GM23338 (cell line): ENCODE data around the gene FZD7. TPM values are rescaled to one million over a fixed set of nuclear protein-coding genes. Genes with fewer than 3 reads are reported as not detected.
A peak's percentile ranks its signal among the peaks of the same experiment; 100 is the strongest.

Experiments
- ATAC-seq: fragments of 200-7000 bp; cut with Tn5 transposase; 3 replicates; pipeline ENCODE4 v1.9.1; 2020
- DNase-seq: peaks from one replicate; pipeline ENCODE4 v3.0.0-alpha.2; 2015; ENCODE audit warnings: low spot score
- H2AFZ ChIP-seq: fragments of 200-600 bp; sonication (generic); 2 replicates; pipeline ENCODE4 v1.8.0; 2016; ENCODE audit warnings: antibody characterized with exemption, mild to moderate bottlenecking, moderate library complexity
- H3F3A ChIP-seq: fragments of 200-600 bp; sonication (generic); replicated peaks from 2 replicates; pipeline ENCODE4 v1.8.0; 2017; ENCODE audit warnings: antibody characterized with exemption, mixed run types, low read depth
- H3K27ac ChIP-seq: fragments of 200-600 bp; sonication (generic); 2 replicates; pipeline ENCODE4 v1.6.1; 2016; ENCODE audit warnings: low read depth
- H3K27me3 ChIP-seq: fragments of 200-600 bp; sonication (generic); 2 replicates; pipeline ENCODE4 v1.8.0; 2016; ENCODE audit warnings: mild to moderate bottlenecking, mixed run types, moderate library complexity; ENCODE audit not compliant: insufficient read depth
- H3K36me3 ChIP-seq: fragments of 200-600 bp; sonication (generic); 2 replicates; pipeline ENCODE4 v1.8.0; 2016; ENCODE audit warnings: mild to moderate bottlenecking; ENCODE audit not compliant: insufficient read depth
- H3K4me1 ChIP-seq: fragments of 200-600 bp; sonication (generic); 2 replicates; pipeline ENCODE4 v1.8.0; 2016; ENCODE audit warnings: mild to moderate bottlenecking, moderate library complexity; ENCODE audit not compliant: insufficient read depth
- H3K4me2 ChIP-seq: fragments of 200-600 bp; sonication (generic); 2 replicates; pipeline ENCODE4 v1.7.1; 2017; ENCODE audit warnings: mixed run types
- H3K4me3 ChIP-seq: fragments of 200-600 bp; sonication (generic); 2 replicates; pipeline ENCODE4 v1.6.1; 2016; ENCODE audit warnings: mixed run types
- H3K79me2 ChIP-seq: fragments of 200-600 bp; sonication (generic); replicated peaks from 2 replicates; pipeline ENCODE4 v1.8.0; 2017; ENCODE audit warnings: mild to moderate bottlenecking; ENCODE audit not compliant: insufficient read depth
- H3K9me2 ChIP-seq: fragments of 200-600 bp; sonication (generic); 2 replicates; pipeline ENCODE4 v1.8.0; 2017; ENCODE audit not compliant: insufficient read depth
- H4K20me1 ChIP-seq: fragments of 200-600 bp; sonication (generic); replicated peaks from 2 replicates; pipeline ENCODE4 v1.8.0; 2017; ENCODE audit warnings: mild to moderate bottlenecking; ENCODE audit not compliant: insufficient read depth
- H3K27ac Mint-ChIP-seq: 2 replicates; pipeline ENCODE4 v1.8.0; 2020; ENCODE audit warnings: inconsistent platforms, mild to moderate bottlenecking, moderate library complexity, mixed read lengths
- H3K27me3 Mint-ChIP-seq: 3 replicates; pipeline ENCODE4 v1.8.0; 2022; ENCODE audit warnings: low read depth, mild to moderate bottlenecking, moderate library complexity, mixed read lengths, inconsistent platforms; ENCODE audit not compliant: insufficient read depth, poor library complexity
- H3K36me3 Mint-ChIP-seq: 3 replicates; pipeline ENCODE4 v1.8.0; 2021; ENCODE audit warnings: low read depth, mild to moderate bottlenecking, inconsistent platforms, moderate library complexity, mixed read lengths
- H3K4me1 Mint-ChIP-seq: 3 replicates; pipeline ENCODE4 v1.8.0; 2020; ENCODE audit warnings: mild to moderate bottlenecking, inconsistent platforms, mixed read lengths
- H3K4me3 Mint-ChIP-seq: 3 replicates; pipeline ENCODE4 v1.8.0; 2021; ENCODE audit warnings: moderate library complexity, mild to moderate bottlenecking, inconsistent platforms, mixed read lengths
- H3K9me3 Mint-ChIP-seq: 3 replicates; pipeline ENCODE4 v1.8.0; 2020; ENCODE audit warnings: moderate library complexity, mild to moderate bottlenecking, inconsistent platforms, mixed read lengths
- CTCF ChIP-seq, 2 experiments: fragments of 200-600 bp in 1 of 2; sonication (generic) in 1 of 2; conservative IDR thresholded peaks; 2 replicates each; pipeline versions ENCODE4 v1.5.1 to v1.6.1; 2016 to 2017; ENCODE audit warnings: antibody characterized with exemption in 2 of 2, low read depth in 2 of 2, mild to moderate bottlenecking in 2 of 2, moderate library complexity in 1 of 2
- EZH2 ChIP-seq: fragments of 200-600 bp; sonication (generic); IDR thresholded peaks from one replicate; pipeline ENCODE4 v1.8.0; 2017; ENCODE audit warnings: antibody characterized with exemption, mild to moderate bottlenecking, low read depth; ENCODE audit not compliant: unreplicated experiment
- JUNB ChIP-seq: IDR thresholded peaks from one replicate; pipeline ENCODE4 v1.6.1; 2016; ENCODE audit warnings: antibody characterized with exemption; ENCODE audit not compliant: unreplicated experiment
- NANOG ChIP-seq: IDR thresholded peaks from 2 replicates; pipeline ENCODE4 v1.6.1; 2016; ENCODE audit warnings: antibody characterized with exemption, borderline replicate concordance
- POLR2AphosphoS5 ChIP-seq: IDR thresholded peaks from 2 replicates; pipeline ENCODE4 v1.6.1; 2016; ENCODE audit warnings: antibody characterized with exemption, low read depth
- REST ChIP-seq: IDR thresholded peaks from one replicate; pipeline ENCODE4 v1.6.1; 2018; ENCODE audit warnings: antibody characterized with exemption; ENCODE audit not compliant: unreplicated experiment
- polyA plus RNA-seq: library from polyadenylated mRNA; unstranded; fragments of >200 nt; fragmentation: Nextera tagmentation; extraction: Ambion mirVana; gene quantifications from 2 replicates; pipeline ENCODE4 v1.2.1, GENCODE V29; 2016
- total RNA-seq: library from RNA; depleted of rRNA; stranded (reverse); fragments of >200 nt; shearing (Covaris generic); gene quantifications from 2 replicates; pipeline ENCODE4 v1.2.3, GENCODE V29; 2014

The FZD7 gene
- total and polyA plus RNA-seq, 2 experiments from 2014 or later, result 164 to 435 TPM

- peak; percentile 0 for ATAC-seq
- H3K36me3 ChIP-seq, result peaks cover 20% of the 10 kb centered on the region; the same call in 1 of the 2 replicates
- Mint-ChIP-seq H3K36me3 (peaks cover 12% of the 10 kb centered on the region), H3K4me1 (peaks cover 37% of the 10 kb centered on the region), H3K27ac (peak overlapping the region; percentile 83), H3K4me3 (peak overlapping the region; percentile 81; the same call in 2 of the 3 replicates), H3K9me3 (peaks cover 4% of the 10 kb centered on the region; the same call in 1 of the 3 replicates), H3K27me3 (peaks cover 19% of the 10 kb centered on the region)
- H3K9me2 ChIP-seq, result no peaks in the 10 kb centered on the region
- no peak for DNase-seq
- H4K20me1 ChIP-seq, result peaks cover 26% of the 10 kb centered on the region
- peaks cover 69% of the 10 kb centered on the region for H3K79me2 ChIP-seq
- TF ChIP-seq NANOG, result no peak
- TF ChIP-seq CTCF (conservative IDR thresholded peaks at IDR 0.05; ENCODE audit: low read depth in 2 of 2), result no peak
- peak; percentile 5 for TF ChIP-seq REST
- peak overlapping the region; percentile 97 for H3K4me3 ChIP-seq
- peaks cover 39% of the 10 kb centered on the region for H3F3A ChIP-seq
- H3K4me1 ChIP-seq, result peaks cover 33% of the 10 kb centered on the region
- peak overlapping the region; percentile 88 for H3K4me2 ChIP-seq
- 0 out of 2 replicates have a peak, but pooled peaks cover 3% of the 10 kb centered on the region for H3K27me3 ChIP-seq
- peak overlapping the region; percentile 87 for H3K27ac ChIP-seq
- no peak overlapping the region for H2AFZ ChIP-seq
Measured at GRCh38 chr2:202034249-202035088, 814 bp downstream of the FZD7 start.

GRCh38 chr2:202035089-202035940 lies 1.7 kb downstream of the FZD7 start:
- Mint-ChIP-seq H3K9me3 (peaks cover 4% of the 10 kb centered on the region; the same call in 1 of the 3 replicates), H3K36me3 (peaks cover 15% of the 10 kb centered on the region), H3K4me3 (no peak overlapping the region), H3K4me1 (peaks cover 37% of the 10 kb centered on the region; the same call in 2 of the 3 replicates), H3K27me3 (peaks cover 19% of the 10 kb centered on the region), H3K27ac (peak overlapping the region; percentile 83; the same call in 1 of the 2 replicates)
- Histone ChIP-seq H3K36me3 (peaks cover 20% of the 10 kb centered on the region; the same call in 1 of the 2 replicates), H2AFZ (no peak overlapping the region), H3K27me3 (no peaks in the 10 kb centered on the region), H4K20me1 (peaks cover 26% of the 10 kb centered on the region), H3K4me2 (peak overlapping the region; percentile 88), H3F3A (peaks cover 37% of the 10 kb centered on the region), H3K9me2 (no peaks in the 10 kb centered on the region), H3K4me1 (peaks cover 24% of the 10 kb centered on the region), H3K79me2 (peaks cover 66% of the 10 kb centered on the region), H3K27ac (no peak overlapping the region), H3K4me3 (peak overlapping the region; percentile 97)
- DNase-seq, result peak; percentile 64
- TF ChIP-seq POLR2AphosphoS5 (peak; percentile 51), JUNB (no peak), EZH2 (no peak), CTCF (conservative IDR thresholded peaks at IDR 0.05; ENCODE audit: low read depth in 2 of 2) (peak; percentile 50 to 67)
- ATAC-seq, result peak; percentile 7
